ENCODE measurements around the gene NXPH4.

Gene NXPH4

DNA sequence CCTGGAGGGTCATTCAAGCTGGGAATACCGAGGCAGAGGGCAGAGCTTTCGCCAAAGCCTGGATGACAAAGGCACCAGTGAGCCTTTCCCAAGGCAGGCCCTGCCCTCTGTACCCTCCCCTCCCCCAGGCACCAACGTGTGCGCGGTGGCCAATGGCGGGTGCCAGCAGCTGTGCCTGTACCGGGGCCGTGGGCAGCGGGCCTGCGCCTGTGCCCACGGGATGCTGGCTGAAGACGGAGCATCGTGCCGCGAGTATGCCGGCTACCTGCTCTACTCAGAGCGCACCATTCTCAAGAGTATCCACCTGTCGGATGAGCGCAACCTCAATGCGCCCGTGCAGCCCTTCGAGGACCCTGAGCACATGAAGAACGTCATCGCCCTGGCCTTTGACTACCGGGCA lies 31.2 kb upstream of the NXPH4 start:
- no peak for DNase-seq

DNA sequence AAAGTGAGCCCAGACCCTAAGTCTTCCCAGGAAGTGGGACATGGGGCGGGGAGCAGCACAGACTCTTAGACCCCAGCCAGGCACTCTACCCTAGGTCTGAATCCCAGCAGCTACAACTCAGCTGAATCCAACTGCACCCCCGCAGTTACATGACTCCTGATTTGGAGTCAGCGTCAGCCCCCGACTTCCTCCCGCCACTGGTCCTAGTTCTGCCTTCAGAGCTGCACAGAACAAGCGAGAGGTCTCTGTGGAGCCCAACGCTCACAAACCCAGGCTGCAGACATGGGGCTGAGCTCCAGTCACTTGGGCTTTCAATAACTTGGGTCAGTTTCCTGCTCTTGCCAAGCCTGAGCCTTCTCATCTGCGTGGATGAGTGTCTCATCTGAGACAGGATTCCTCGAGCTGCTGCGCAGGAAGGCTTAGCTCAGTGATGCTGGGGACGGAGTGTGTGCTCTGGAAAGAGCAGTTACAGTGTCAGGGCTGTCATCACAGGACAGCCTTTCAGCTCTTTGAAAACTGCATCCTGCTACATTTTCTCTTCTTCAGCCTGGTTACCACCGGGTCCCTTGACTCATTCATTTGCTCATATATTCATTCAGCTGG lies 30.6 kb upstream of the NXPH4 start:
- DNase-seq: no peak

DNA sequence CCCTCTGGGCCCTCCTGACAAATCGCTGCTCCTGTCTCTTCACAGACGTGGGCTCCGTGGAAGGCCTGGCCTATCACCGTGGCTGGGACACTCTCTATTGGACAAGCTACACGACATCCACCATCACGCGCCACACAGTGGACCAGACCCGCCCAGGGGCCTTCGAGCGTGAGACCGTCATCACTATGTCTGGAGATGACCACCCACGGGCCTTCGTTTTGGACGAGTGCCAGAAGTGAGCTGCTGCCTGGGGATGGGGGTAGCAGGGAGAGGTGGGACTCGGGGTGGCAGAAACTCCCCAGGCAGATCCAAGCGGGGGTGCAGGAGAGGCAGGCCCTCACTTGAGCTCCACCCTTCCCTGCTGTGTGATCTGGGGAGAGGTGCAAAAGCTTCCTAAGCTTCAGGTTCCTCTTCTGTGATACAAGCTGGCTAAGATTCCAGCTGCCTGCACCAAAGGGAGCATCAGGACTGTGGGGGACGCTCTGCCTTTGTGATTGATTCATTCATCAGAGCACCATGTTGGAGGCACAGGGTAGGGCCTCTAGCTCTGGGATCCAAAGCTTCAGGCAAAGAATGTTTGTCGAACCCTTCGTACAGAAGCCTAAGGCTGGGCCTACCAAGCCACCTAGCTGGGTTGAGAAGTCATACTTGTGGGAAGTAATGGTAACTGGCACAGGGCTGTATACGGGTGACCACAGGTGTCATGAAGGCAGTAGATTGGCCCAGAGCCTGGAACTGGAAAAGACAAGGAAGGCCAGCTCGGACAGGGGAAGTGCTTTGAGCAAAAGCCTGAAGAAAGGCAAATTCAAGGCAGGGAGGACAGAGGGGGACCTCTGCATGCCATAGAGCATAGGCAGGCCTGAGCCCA lies 29.1 kb upstream of the NXPH4 start:
- no peak for DNase-seq

DNA sequence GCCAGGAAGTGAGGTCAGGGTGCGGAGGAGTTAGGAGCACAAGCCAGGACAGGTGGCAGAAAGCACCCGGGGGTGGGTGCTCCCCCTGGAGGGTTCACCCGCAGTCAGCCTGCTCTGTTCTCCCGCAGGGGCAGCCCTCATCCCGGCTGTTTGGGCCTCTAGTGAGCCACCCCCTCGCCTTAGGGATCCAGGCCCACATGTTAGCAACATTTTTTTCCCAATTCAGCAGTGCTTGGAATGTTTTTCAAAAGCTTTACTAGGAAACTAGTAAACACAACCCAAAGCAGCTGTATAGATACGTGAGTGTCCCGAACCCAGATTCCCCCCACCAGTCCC lies 28.5 kb upstream of the NXPH4 start:
- no peak for DNase-seq

DNA sequence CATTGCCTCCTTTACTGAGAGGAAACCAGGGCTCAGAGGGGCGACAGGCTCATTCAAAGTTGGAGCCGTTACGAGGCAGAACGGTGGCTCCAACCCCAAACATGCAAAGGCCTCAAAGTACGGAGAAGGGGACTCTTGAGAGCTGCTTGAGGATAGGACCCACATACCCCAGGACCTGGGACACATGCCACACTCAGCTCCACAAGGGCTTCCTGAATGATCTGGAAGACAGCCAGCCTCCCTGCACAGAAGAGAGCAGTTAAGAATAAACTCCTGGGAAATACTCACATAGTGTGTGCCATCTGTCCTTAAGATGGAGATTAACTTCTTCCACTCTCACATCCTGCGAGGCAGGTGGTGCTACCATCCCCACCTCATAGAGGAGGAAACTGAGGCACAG lies 26.6 kb upstream of the NXPH4 start:
- DNase-seq: no peak

DNA sequence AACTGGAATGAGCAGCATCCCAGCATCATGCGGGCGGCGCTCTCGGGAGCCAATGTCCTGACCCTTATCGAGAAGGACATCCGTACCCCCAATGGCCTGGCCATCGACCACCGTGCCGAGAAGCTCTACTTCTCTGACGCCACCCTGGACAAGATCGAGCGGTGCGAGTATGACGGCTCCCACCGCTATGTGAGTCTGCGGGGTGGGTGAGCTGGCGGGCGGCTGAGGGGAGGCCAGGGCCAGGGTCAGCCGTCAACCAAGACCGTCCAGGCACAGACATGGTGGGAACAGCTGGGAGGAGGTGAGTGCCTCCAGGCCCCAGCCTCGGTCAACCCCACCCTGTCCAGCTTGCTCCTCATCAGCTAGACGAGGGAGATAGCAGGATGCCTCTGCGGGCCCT lies 25.8 kb upstream of the NXPH4 start:
- DNase-seq: no peak

DNA sequence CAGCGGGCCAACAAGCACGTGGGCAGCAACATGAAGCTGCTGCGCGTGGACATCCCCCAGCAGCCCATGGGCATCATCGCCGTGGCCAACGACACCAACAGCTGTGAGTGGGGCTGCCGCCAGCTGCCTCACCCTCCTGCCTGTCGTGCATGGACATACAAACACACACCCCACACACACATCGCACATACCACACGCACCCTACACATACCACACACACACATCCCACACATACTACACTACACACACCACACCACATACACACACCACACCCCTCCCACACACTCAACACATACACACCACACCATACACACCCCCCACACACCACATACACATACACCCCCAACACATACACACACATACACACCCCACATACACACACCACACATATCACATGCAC lies 25.2 kb upstream of the NXPH4 start:
- DNase-seq: no peak

DNA sequence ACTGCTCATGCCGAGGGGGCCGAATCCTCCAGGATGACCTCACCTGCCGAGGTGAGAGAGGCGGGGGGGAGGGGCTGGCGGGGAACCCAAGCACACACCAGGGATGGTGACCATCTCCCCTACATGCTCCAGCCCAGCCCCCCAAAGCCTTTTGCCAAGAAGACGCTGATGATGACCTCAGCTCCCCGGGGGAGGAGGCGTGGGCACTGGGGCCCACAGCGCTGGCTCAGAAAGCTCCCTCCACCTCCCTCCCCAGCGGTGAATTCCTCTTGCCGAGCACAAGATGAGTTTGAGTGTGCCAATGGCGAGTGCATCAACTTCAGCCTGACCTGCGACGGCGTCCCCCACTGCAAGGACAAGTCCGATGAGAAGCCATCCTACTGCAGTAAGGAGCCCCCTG lies 23.7 kb upstream of the NXPH4 start:
- no peak for DNase-seq

DNA sequence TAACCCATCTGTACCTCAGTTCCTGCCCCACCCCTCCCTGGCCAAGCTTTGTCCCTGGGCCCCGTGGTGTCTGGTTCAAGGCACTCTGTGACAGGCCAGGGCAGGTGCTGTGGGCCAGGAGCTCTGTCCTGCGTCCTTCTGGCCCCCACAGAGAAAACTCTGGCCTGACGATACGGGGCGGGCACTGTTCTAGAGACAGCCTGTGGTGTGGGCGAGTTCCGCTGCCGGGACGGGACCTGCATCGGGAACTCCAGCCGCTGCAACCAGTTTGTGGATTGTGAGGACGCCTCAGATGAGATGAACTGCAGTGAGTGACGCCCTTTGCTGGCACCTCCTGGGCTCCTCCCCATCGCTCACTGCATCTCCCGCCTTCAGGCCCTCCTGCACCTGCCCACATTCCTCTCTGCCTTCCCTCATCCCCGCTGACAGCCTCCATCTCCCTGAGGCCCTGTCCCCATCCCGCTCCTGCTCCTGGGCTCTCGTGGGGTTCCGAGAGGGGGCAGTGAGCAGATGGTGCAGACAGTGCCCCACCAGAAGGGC lies 22.8 kb upstream of the NXPH4 start:
- no peak for DNase-seq

DNA sequence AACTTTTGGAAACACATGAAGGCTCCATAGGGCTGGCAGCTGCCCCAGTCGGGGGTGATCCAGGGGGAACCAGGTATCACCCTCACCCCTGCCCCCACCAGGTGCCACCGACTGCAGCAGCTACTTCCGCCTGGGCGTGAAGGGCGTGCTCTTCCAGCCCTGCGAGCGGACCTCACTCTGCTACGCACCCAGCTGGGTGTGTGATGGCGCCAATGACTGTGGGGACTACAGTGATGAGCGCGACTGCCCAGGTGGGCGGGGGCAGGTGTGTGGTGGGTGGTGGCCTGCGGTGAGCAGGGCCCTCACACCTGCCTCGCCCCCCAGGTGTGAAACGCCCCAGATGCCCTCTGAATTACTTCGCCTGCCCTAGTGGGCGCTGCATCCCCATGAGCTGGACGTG lies 22.3 kb upstream of the NXPH4 start:
- no peak for DNase-seq

DNA sequence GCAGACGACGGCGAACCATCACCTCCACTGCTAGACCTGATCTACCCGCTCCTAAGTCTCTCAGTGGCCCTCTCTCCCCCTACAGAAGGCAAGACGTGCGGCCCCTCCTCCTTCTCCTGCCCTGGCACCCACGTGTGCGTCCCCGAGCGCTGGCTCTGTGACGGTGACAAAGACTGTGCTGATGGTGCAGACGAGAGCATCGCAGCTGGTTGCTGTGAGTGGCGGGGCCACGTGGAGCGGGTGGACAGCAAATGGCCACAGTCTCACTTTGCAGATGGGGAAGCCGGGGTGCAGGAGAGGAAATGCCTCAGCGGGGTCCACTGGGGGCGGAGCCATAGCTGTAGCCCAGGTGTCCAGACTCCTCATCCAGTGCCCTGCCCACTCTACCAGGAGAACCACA lies 21.4 kb upstream of the NXPH4 start:
- no peak for DNase-seq

DNA sequence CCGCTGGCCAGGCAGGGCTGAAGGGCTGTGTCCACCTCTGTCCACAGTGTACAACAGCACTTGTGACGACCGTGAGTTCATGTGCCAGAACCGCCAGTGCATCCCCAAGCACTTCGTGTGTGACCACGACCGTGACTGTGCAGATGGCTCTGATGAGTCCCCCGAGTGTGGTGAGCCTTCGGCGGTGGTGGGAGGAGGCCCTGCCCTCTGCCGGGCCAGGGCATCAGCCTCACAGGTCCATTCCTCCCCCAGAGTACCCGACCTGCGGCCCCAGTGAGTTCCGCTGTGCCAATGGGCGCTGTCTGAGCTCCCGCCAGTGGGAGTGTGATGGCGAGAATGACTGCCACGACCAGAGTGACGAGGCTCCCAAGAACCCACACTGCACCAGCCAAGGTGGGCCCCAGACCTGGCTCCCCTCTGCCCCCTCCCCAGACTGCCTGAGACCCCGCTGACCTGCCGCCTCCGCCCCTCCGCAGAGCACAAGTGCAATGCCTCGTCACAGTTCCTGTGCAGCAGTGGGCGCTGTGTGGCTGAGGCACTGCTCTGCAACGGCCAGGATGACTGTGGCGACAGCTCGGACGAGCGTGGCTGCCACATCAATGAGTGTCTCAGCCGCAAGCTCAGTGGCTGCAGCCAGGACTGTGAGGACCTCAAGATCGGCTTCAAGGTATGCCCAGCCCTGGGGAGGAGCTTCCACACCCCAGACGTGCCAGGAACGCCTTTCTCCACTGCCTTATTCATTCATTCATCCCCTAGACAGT lies 20.8 kb upstream of the NXPH4 start:
- no peak for DNase-seq

DNA sequence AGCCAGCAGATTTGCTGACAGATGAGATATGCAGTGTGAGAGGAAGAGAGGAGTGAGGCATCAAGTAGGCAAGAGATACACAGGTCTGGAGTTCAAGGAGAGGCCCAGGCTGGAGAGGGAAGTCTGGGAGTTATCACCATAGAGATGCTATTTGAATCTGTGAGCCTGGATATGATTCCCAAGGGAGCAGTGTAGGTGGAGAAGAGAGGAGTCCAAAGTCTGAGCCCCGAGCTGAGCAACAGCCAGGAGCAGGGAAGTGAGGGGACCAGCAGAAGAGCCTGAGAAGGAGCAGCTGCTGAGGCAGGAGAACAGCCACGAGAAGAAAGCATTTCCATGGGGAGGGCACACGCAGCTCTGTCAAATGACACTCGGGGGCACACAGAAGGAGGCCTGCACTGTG lies 20.2 kb upstream of the NXPH4 start:
- DNase-seq: no peak

DNA sequence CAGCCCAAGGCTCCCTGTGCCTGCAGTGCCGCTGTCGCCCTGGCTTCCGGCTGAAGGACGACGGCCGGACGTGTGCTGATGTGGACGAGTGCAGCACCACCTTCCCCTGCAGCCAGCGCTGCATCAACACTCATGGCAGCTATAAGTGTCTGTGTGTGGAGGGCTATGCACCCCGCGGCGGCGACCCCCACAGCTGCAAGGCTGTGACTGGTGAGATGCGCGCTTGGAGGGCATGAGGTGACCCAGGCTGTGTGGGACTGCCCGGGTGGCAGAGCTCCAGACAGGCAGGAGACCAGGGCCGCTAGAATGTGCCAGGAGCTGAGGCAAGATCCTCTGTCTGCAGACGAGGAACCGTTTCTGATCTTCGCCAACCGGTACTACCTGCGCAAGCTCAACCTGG lies 19.6 kb upstream of the NXPH4 start:
- no peak for DNase-seq

DNA sequence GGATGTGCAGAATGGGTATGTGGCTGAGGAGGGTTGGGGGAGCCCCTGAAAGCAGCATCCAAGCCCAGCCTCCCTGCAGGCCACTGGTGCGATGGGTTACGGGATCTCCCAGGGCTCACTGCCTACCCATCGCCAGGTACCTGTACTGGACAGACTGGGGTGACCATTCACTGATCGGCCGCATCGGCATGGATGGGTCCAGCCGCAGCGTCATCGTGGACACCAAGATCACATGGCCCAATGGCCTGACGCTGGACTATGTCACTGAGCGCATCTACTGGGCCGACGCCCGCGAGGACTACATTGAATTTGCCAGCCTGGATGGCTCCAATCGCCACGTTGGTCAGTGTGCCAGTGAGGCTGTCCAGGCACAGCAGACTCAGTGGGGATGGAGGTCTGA lies 18.3 kb upstream of the NXPH4 start:
- DNase-seq: no peak

DNA sequence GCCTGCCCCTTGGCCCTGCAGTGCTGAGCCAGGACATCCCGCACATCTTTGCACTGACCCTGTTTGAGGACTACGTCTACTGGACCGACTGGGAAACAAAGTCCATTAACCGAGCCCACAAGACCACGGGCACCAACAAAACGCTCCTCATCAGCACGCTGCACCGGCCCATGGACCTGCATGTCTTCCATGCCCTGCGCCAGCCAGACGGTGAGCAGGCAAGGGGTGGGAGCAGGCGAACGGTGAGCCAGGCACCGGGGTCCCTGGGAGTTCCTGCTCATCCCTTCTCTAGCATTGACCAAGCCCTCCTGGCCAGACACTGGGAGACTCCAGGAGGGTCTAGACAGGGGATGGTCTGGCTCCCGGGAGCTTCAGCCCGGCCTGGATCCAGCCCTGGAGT lies 17.4 kb upstream of the NXPH4 start:
- DNase-seq: no peak

DNA sequence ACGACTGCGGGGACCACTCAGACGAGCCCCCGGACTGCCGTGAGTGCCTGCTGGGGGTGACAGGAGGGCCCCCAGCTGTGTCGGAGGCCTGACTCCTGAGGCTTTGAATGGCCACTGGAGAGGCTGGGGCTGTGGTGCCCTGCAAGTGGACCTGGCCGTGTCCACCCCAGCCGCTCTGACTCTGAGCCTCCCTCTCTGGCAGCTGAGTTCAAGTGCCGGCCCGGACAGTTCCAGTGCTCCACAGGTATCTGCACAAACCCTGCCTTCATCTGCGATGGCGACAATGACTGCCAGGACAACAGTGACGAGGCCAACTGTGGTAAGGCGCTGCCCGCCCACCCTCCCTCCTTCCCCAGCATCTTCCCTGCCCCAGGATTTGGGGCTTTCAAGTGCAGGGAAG lies 16.1 kb upstream of the NXPH4 start:
- DNase-seq: no peak

DNA sequence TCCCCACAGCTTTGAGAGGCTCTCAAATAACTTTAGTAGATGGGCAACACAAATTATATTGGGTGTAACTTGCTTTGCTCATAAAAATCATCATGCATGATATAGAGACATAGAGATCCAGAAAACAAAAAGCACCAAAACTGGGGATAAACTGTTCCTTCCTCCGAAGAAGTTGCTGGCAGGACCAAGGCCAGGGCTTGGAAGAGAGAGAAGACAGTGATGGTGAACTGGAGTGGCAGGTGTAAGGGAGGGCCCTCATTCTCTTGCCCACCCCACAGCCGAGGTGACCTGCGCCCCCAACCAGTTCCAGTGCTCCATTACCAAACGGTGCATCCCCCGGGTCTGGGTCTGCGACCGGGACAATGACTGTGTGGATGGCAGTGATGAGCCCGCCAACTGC lies 15.4 kb upstream of the NXPH4 start:
- no peak for DNase-seq

DNA sequence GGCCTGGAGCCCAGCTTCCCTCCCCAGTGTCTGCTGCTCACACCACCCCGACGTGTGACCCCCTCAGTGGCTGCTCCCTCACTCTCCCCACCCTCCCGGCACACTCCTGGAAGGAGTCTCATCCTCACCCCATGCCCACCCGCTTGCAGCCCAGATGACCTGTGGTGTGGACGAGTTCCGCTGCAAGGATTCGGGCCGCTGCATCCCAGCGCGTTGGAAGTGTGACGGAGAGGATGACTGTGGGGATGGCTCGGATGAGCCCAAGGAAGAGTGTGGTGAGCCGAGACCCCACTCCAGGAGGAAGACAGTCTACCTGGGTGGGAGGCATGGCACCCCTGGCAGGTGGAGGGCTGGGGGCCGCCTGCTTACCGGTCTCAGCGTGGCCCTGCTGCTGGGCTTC lies 15.0 kb upstream of the NXPH4 start:
- DNase-seq: no peak

DNA sequence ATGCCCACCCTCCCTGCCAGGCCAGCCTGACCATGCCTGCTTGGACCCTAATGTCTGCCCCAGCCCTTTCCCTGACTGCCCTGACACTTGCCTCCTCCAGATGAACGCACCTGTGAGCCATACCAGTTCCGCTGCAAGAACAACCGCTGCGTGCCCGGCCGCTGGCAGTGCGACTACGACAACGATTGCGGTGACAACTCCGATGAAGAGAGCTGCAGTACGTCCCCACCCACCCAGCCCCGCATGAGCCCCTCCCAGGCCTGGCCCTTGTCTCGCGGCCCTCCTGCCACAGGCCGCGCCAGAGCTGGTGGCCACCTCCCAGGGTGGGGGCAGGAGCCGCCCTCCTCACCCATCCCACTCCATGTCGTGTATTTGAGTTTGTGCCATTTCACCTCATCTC lies 14.3 kb upstream of the NXPH4 start:
- no peak for DNase-seq

DNA sequence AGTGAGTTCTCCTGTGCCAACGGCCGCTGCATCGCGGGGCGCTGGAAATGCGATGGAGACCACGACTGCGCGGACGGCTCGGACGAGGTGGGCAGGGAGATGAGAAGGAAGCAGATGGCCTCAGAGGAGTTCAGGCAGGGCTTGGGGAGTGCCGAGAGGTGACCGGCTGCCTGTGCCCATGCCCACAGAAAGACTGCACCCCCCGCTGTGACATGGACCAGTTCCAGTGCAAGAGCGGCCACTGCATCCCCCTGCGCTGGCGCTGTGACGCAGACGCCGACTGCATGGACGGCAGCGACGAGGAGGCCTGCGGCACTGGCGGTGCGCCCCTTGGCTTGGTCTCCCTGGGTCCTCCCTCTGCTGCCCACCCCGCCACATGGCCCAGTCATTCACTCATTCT lies 13.4 kb upstream of the NXPH4 start:
- no peak for DNase-seq

DNA sequence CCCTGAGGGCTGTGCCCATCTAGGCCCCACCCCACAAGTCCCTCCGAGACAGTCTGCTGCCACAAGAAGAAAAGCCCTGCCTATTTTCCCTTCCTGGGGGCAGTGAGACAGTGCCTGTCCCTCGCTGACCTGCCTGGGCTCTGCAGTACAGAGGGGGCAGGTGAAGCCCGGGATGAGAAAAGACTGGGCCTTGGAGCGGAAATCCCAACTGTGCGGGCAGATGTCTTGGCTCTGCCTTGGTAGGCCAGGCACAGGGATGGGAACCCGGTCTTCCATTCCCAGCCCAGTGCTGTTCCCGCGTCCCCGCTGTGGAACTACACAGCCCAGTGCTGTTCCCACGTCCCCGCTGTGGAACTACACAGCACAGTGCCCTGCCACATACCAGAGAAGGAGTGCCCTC lies 12.8 kb upstream of the NXPH4 start:
- no peak for DNase-seq

DNA sequence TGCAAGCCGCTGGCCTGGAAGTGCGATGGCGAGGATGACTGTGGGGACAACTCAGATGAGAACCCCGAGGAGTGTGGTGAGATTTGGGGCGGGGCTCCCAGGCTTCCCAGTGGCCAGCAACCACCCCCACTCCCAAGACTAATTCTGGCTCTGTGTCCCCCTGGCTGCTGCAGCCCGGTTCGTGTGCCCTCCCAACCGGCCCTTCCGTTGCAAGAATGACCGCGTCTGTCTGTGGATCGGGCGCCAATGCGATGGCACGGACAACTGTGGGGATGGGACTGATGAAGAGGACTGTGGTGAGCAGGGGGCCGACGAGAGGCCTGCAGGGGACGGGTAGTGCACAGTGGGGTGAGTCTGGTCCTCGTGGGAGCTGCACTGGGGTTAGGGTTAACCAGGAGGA lies 12.1 kb upstream of the NXPH4 start:
- no peak for DNase-seq

DNA sequence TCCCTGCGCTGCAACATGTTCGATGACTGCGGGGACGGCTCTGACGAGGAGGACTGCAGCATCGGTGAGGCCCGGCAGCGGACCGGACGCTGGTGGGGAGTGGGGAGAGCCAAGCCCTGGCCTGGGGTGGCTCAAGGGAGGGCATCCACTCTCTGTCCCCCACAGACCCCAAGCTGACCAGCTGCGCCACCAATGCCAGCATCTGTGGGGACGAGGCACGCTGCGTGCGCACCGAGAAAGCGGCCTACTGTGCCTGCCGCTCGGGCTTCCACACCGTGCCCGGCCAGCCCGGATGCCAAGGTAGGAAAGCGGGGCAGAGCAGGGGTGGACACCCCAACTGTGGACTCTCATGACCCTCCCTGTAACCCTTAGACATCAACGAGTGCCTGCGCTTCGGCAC lies 11.4 kb upstream of the NXPH4 start:
- no peak for DNase-seq
